Measurements from ENCODE around the gene OLFML2A. TPM values are rescaled to one million over a fixed set of nuclear protein-coding genes. Genes with fewer than 3 reads are reported as not detected.
"Not testable (repeated sequence)": the region's sequence is repeated elsewhere in the genome, so short reads cannot be mapped to it uniquely, and the experiment has no call there.

OLFML2A gene
- polyA plus RNA-seq, 1 donor from 2014 or later = 0.15 TPM

- H4K20me1 ChIP-seq (ENCODE audit: insufficient read depth) = no peaks in the 10 kb centered on the region
- no peak for TF ChIP-seq CTCF (IDR thresholded peaks at IDR 0.05; ENCODE audit: poor library complexity, severe bottlenecking)
- no peak overlapping the region for H2AFZ ChIP-seq (ENCODE audit: low read depth, low read length)
- no peaks in the 10 kb centered on the region for H3K9me2 ChIP-seq (ENCODE audit: insufficient read depth, low read length)
- H3K4me2 ChIP-seq (ENCODE audit: low read length) = no peak overlapping the region
- H3K9me3 ChIP-seq (ENCODE audit: low read length) = no peaks in the 10 kb centered on the region
- no peak overlapping the region for H3K27ac ChIP-seq (ENCODE audit: low read length)
- no peak overlapping the region for H3K9ac ChIP-seq (ENCODE audit: low read length)
- no peak overlapping the region for H3K4me3 ChIP-seq (ENCODE audit: low read length)
- H3K36me3 ChIP-seq (ENCODE audit: insufficient read depth, low read length) = no peaks in the 10 kb centered on the region
- no peaks in the 10 kb centered on the region for H3K27me3 ChIP-seq (ENCODE audit: insufficient read depth, low read depth, low read length)
- no peaks in the 10 kb centered on the region for H3F3A ChIP-seq (ENCODE audit: insufficient read depth, low read length, poor library complexity, severe bottlenecking)
- H3K79me2 ChIP-seq (replicated peaks; ENCODE audit: insufficient read depth, low read length) = no peaks in the 10 kb centered on the region
These were observed 57.7 kb downstream of the OLFML2A start for GRCh38 chr9:124834591-124834990.

- no peak overlapping the region for H3K9ac ChIP-seq (ENCODE audit: low read length)
- H3K4me3 ChIP-seq (ENCODE audit: low read length) = no peak overlapping the region
- TF ChIP-seq EP300 (conservative IDR thresholded peaks at IDR 0.05; ENCODE audit: poor library complexity, severe bottlenecking) (no peak), RAD21 (conservative IDR thresholded peaks at IDR 0.05) (no peak), SMC3 (conservative IDR thresholded peaks at IDR 0.05; ENCODE audit: poor library complexity) (no peak), CTCF (IDR thresholded peaks at IDR 0.05; ENCODE audit: poor library complexity, severe bottlenecking) (no peak), MXI1 (conservative IDR thresholded peaks at IDR 0.05; ENCODE audit: poor library complexity, severe bottlenecking) (no peak), TAF1 (IDR thresholded peaks at IDR 0.05; ENCODE audit: low read depth) (no peak), POLR2AphosphoS5 (IDR thresholded peaks at IDR 0.05) (no peak), REST (IDR thresholded peaks at IDR 0.05; ENCODE audit: borderline replicate concordance) (no peak)
- no peak overlapping the region for H3K4me2 ChIP-seq (ENCODE audit: low read length)
- no peaks in the 10 kb centered on the region for H3K27me3 ChIP-seq (ENCODE audit: insufficient read depth, low read depth, low read length)
- no peaks in the 10 kb centered on the region for H3K36me3 ChIP-seq (ENCODE audit: insufficient read depth, low read length)
- no peak overlapping the region for H2AFZ ChIP-seq (ENCODE audit: low read depth, low read length)
- no peaks in the 10 kb centered on the region for H3K9me2 ChIP-seq (ENCODE audit: insufficient read depth, low read length)
- no peaks in the 10 kb centered on the region for H3F3A ChIP-seq (ENCODE audit: insufficient read depth, low read length, poor library complexity, severe bottlenecking)
- no peaks in the 10 kb centered on the region for H4K20me1 ChIP-seq (ENCODE audit: insufficient read depth)
- no peaks in the 10 kb centered on the region for H3K9me3 ChIP-seq (ENCODE audit: low read length)
- H3K79me2 ChIP-seq (replicated peaks; ENCODE audit: insufficient read depth, low read length) = no peaks in the 10 kb centered on the region
- no peak overlapping the region for H3K27ac ChIP-seq (ENCODE audit: low read length)
These were observed 58.2 kb downstream of the OLFML2A start for GRCh38 chr9:124835026-124835557.

- not testable (repeated sequence) for H3K9me3 ChIP-seq (ENCODE audit: low read length); H3K36me3 ChIP-seq (ENCODE audit: insufficient read depth, low read length); H3F3A ChIP-seq (ENCODE audit: insufficient read depth, low read length, poor library complexity, severe bottlenecking); H2AFZ ChIP-seq (ENCODE audit: low read depth, low read length); H3K4me2 ChIP-seq (ENCODE audit: low read length); H3K9ac ChIP-seq (ENCODE audit: low read length); H3K79me2 ChIP-seq (replicated peaks; ENCODE audit: insufficient read depth, low read length); H3K4me3 ChIP-seq (ENCODE audit: low read length); H3K27ac ChIP-seq (ENCODE audit: low read length); H3K27me3 ChIP-seq (ENCODE audit: insufficient read depth, low read depth, low read length); H4K20me1 ChIP-seq (ENCODE audit: insufficient read depth); H3K9me2 ChIP-seq (ENCODE audit: insufficient read depth, low read length)
These were observed 61.2 kb downstream of the OLFML2A start for GRCh38 chr9:124838132-124838531.

- H3K27me3 ChIP-seq (ENCODE audit: insufficient read depth, low read depth, low read length); H3K9ac ChIP-seq (ENCODE audit: low read length); H3K9me3 ChIP-seq (ENCODE audit: low read length); H3K79me2 ChIP-seq (replicated peaks; ENCODE audit: insufficient read depth, low read length); H3K9me2 ChIP-seq (ENCODE audit: insufficient read depth, low read length); H3F3A ChIP-seq (ENCODE audit: insufficient read depth, low read length, poor library complexity, severe bottlenecking); H2AFZ ChIP-seq (ENCODE audit: low read depth, low read length); H4K20me1 ChIP-seq (ENCODE audit: insufficient read depth); H3K27ac ChIP-seq (ENCODE audit: low read length); H3K4me3 ChIP-seq (ENCODE audit: low read length); H3K4me2 ChIP-seq (ENCODE audit: low read length); H3K36me3 ChIP-seq (ENCODE audit: insufficient read depth, low read length): not testable (repeated sequence)
These were observed 61.8 kb downstream of the OLFML2A start for GRCh38 chr9:124838567-124839275.

Data from neural cell (in vitro differentiated cells).